DND-41 (cell line): ENCODE results near the gene TOP3B.

Source experiments
- EZH2 ChIP-seq: IDR thresholded peaks from 3 replicates; pipeline ENCODE4 v1.6.1; 2012; ENCODE audit warnings: borderline replicate concordance, low read depth, mild to moderate bottlenecking, moderate library complexity, low read length, inconsistent platforms; ENCODE audit not compliant: severe bottlenecking
- TF ChIP-seq, protein P1 (sequence below): IDR thresholded peaks from 2 replicates; pipeline ENCODE4 v1.5.1; 2012; ENCODE audit warnings: borderline replicate concordance, low read length, moderate library complexity, mild to moderate bottlenecking; ENCODE audit not compliant: poor library complexity, severe bottlenecking; ENCODE audit errors: extremely low read depth

GRCh38 chr22:21943571-21944448 is 38.8 kb downstream of the TOP3B start:
- TF ChIP-seq, protein P1, sequence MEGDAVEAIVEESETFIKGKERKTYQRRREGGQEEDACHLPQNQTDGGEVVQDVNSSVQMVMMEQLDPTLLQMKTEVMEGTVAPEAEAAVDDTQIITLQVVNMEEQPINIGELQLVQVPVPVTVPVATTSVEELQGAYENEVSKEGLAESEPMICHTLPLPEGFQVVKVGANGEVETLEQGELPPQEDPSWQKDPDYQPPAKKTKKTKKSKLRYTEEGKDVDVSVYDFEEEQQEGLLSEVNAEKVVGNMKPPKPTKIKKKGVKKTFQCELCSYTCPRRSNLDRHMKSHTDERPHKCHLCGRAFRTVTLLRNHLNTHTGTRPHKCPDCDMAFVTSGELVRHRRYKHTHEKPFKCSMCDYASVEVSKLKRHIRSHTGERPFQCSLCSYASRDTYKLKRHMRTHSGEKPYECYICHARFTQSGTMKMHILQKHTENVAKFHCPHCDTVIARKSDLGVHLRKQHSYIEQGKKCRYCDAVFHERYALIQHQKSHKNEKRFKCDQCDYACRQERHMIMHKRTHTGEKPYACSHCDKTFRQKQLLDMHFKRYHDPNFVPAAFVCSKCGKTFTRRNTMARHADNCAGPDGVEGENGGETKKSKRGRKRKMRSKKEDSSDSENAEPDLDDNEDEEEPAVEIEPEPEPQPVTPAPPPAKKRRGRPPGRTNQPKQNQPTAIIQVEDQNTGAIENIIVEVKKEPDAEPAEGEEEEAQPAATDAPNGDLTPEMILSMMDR = no peak
- TF ChIP-seq EZH2 = no peak
